ENCODE data around the gene PEX6. TPM values are rescaled to one million over a fixed set of nuclear protein-coding genes. Genes with fewer than 3 reads are reported as not detected.

PEX6 gene
- total RNA-seq, 1 donor from 2014 or later: 32.3 TPM

DNA sequence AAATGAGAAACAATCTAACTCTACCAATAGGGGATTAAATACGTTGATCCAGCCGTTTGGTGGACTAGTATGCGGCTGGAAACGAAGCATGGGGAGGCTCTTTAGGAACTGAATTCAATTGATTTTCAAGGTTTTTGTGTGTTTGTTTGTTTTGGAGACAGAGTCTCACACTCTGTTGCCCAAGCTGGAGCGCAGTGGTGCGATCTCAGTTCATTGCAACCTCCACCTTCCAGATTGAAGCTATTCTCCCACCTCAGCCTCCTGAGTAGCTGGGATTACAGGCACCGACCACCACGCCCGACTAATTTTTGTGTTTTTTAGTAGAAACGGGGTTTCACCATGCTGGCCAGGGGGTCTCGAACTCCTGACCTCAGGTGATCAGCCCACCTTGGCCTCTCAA is 42.6 kb downstream of the PEX6 start:
- peaks cover 24% of the 10 kb centered on the region for H3K36me3 Mint-ChIP-seq
- H3K27me3 Mint-ChIP-seq (ENCODE audit: low read depth): no peaks in the 10 kb centered on the region

DNA sequence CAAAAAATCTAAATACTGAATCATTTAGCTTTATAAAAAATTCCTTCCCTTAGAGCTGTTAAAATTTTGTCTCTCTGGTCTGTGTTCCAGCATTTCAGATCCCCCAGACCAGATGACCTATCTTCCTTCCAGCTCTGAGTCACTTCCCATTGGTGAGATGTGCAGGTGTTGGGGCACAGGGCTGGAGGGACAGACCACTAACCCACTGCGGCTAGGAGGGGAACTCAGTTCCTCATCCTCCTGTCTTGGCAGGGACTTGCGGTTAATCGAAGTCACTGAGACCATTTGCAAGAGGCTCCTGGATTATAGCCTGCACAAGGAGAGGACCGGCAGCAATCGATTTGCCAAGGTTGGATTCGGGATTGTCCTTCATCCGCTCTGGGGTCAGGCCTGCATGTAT is 43.7 kb downstream of the PEX6 start:
- Mint-ChIP-seq H3K4me1 (peaks cover 29% of the 10 kb centered on the region), H3K4me3 (no peak overlapping the region), H3K27me3 (ENCODE audit: low read depth) (no peaks in the 10 kb centered on the region), H3K27ac (no peak overlapping the region), H3K9me3 (no peaks in the 10 kb centered on the region), H3K36me3 (peaks cover 23% of the 10 kb centered on the region)
- DNase-seq (ENCODE audit: low spot score in 2 of 2, unreplicated experiment in 2 of 2): no peak
- TF ChIP-seq, protein P1, sequence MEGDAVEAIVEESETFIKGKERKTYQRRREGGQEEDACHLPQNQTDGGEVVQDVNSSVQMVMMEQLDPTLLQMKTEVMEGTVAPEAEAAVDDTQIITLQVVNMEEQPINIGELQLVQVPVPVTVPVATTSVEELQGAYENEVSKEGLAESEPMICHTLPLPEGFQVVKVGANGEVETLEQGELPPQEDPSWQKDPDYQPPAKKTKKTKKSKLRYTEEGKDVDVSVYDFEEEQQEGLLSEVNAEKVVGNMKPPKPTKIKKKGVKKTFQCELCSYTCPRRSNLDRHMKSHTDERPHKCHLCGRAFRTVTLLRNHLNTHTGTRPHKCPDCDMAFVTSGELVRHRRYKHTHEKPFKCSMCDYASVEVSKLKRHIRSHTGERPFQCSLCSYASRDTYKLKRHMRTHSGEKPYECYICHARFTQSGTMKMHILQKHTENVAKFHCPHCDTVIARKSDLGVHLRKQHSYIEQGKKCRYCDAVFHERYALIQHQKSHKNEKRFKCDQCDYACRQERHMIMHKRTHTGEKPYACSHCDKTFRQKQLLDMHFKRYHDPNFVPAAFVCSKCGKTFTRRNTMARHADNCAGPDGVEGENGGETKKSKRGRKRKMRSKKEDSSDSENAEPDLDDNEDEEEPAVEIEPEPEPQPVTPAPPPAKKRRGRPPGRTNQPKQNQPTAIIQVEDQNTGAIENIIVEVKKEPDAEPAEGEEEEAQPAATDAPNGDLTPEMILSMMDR (IDR thresholded peaks at IDR 0.05; ENCODE audit: unreplicated experiment): no peak

More for the DNA sequence above, 42.6 kb downstream of the PEX6 start:
- Mint-ChIP-seq H3K4me1 (peaks cover 18% of the 10 kb centered on the region), H3K4me3 (no peak overlapping the region), H3K9me3 (no peaks in the 10 kb centered on the region), H3K27ac (no peak overlapping the region)
- TF ChIP-seq, protein P1 (IDR thresholded peaks at IDR 0.05; ENCODE audit: unreplicated experiment): no peak
- no peak for DNase-seq (ENCODE audit: low spot score in 2 of 2, unreplicated experiment in 2 of 2)

DNA sequence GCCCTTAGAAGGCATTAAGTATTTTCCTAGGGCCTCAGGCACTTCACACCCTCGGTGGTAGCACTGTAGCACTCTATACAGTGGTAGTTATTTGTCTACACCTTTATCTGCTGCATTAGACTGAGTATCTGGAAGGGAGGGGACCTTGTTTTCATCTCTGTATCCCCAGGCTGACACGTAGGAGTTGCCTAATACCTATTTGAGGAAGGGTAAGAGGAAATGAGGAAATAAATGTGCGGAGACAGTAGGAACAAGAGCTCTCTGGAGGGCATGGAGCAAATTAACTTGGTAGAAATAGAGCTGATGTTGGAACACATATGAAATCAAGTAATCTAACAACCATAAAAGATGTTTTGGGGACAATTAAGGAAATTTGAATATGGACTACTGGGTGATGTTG is 45.8 kb downstream of the PEX6 start:
- Mint-ChIP-seq H3K27ac (no peak overlapping the region), H3K4me3 (no peak overlapping the region), H3K4me1 (peaks cover 40% of the 10 kb centered on the region), H3K9me3 (no peaks in the 10 kb centered on the region), H3K36me3 (peaks cover 23% of the 10 kb centered on the region), H3K27me3 (ENCODE audit: low read depth) (no peaks in the 10 kb centered on the region)
- TF ChIP-seq, protein P1 (IDR thresholded peaks at IDR 0.05; ENCODE audit: unreplicated experiment): no peak
- DNase-seq (ENCODE audit: low spot score in 2 of 2, unreplicated experiment in 2 of 2): no peak

DNA sequence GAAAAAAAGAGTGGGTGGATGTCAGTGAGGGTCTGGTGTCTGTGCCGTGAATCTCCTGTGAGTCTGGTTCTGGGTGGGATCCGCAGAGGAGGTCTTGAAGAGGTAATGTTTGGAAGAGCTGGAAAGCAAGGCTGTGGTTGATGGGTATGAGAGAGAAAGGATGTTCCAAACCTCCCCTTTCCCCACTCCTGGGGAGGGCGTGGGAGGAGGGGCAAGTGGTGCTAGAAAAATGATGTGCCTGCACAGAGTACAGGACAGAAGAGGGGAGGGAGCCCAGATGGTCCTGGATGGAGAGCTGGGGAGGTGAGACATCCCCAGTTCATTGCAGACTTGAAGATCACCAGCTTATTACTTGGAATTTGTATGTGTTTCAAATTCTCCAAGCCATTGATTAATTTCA is 46.6 kb downstream of the PEX6 start:
- Mint-ChIP-seq H3K4me3 (no peak overlapping the region), H3K27ac (peak overlapping the region; percentile 40), H3K9me3 (no peaks in the 10 kb centered on the region), H3K27me3 (ENCODE audit: low read depth) (no peaks in the 10 kb centered on the region), H3K4me1 (peaks cover 40% of the 10 kb centered on the region), H3K36me3 (peaks cover 18% of the 10 kb centered on the region)
- TF ChIP-seq, protein P1 (IDR thresholded peaks at IDR 0.05; ENCODE audit: unreplicated experiment): no peak
- no peak for DNase-seq (ENCODE audit: low spot score in 2 of 2, unreplicated experiment in 2 of 2)

DNA sequence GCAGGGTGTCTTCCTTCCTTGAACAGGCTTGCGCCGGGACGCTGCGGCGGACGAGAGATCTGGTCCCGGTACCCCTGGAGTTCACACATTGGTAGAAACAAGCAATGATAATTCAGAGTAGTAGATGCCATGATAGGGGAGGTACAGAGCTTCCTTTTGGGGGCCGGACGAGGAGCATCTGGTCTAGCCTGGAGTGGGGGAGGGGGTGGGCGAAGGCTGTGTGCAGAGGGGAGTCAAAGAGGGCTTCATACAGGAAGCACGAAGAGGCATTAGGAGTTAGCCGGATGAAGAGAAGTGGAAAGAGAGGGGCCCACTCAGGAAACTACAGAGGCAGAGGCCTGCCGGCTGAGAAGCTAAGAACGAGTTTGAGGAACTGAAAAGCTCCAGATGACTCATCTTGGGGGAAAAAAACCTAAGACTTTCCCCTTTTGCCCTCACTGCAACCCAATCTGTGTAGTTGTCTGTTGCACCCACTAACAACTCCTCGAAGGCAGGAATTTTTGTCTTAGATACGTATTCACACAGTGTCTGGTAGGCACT is 49.1 kb downstream of the PEX6 start:
- peak overlapping the region; percentile 93 for H3K4me3 Mint-ChIP-seq
- no peaks in the 10 kb centered on the region for H3K27me3 Mint-ChIP-seq (ENCODE audit: low read depth)
- TF ChIP-seq, protein P1 (IDR thresholded peaks at IDR 0.05; ENCODE audit: unreplicated experiment): no peak
- peaks cover 40% of the 10 kb centered on the region for H3K4me1 Mint-ChIP-seq
- no peaks in the 10 kb centered on the region for H3K9me3 Mint-ChIP-seq
- H3K27ac Mint-ChIP-seq: peak overlapping the region; percentile 98
- peaks cover 5% of the 10 kb centered on the region for H3K36me3 Mint-ChIP-seq
- no peak for DNase-seq (ENCODE audit: low spot score in 2 of 2, unreplicated experiment in 2 of 2)
